ENCODE measurements around the gene HBE1. TPM values are rescaled to one million over a fixed set of nuclear protein-coding genes. Genes with fewer than 3 reads are reported as not detected.

Gene HBE1
- polyA plus RNA-seq, 4 donors, result 1.9 TPM; not detected in 3

DNA sequence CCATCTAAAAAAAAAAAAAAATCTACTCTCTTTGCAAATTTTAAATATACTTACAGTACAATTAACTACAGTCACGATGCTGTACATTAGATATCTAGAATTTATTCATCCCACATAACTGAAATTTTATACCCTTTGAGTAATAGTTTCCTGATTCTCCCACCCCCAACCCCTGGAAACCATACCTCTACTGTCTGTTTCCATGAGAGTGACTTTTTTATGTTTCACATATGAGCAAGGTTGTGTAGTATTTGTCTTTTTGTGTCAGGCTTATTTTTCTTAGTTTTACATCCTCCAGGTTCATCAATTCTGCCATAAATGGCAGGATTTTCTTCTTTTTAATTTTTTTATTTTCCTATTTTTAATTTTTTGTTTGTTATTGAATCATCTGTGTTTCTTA is 46.1 kb downstream of the HBE1 start:
- Histone ChIP-seq H3K4me3 (ENCODE audit: low read depth in 1 of 3, low read length in 3 of 3) (no peak overlapping the region), H3K9me3 (ENCODE audit: control insufficient read depth in 2 of 2, insufficient read depth in 1 of 2, low read depth in 1 of 2, low read length in 1 of 2) (no peaks in the 10 kb centered on the region), H3K27me3 (ENCODE audit: control insufficient read depth in 3 of 3, insufficient read depth in 3 of 3, low read length in 3 of 3) (peaks cover 0 to 1% (median 0%) of the 10 kb centered on the region in 3 donors), H3K4me1 (ENCODE audit: control insufficient read depth in 3 of 3, insufficient read depth in 2 of 3, low read depth in 1 of 3, low read length in 2 of 3) (no peaks in the 10 kb centered on the region), H3K36me3 (ENCODE audit: control insufficient read depth in 3 of 3, insufficient read depth in 2 of 3, low read depth in 1 of 3, low read length in 3 of 3) (no peaks in the 10 kb centered on the region), H3K27ac (ENCODE audit: low read depth in 1 of 3, low read length in 2 of 3) (no peak overlapping the region)
- no peak for FAIRE-seq
- DNase-seq, result no peak
- WGBS, 3 donors, result 63 to 71% (median 70%) methylated on average over 1 of the region's 1 CpG

DNA sequence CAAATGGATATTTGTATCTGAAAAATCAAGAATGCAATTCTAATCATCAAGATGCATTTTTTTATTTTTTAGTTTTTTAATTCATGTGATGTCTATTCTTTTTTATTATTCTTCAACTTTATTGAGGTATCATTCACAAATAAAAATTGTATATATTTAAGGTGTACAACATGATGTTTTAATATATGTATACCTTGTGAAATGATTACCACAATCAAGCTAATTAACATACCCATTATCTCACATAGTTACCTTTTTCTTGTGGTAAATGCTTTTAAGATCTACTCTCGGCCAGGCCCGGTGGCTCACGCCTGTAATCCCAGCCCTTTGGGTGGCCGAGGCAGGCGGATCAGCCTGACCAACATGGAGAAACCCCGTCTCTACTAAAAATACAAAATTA is 46.6 kb downstream of the HBE1 start:
- Histone ChIP-seq H3K9me3 (ENCODE audit: control insufficient read depth in 2 of 2, insufficient read depth in 1 of 2, low read depth in 1 of 2, low read length in 1 of 2) (no peaks in the 10 kb centered on the region), H3K4me1 (ENCODE audit: control insufficient read depth in 3 of 3, insufficient read depth in 2 of 3, low read depth in 1 of 3, low read length in 2 of 3) (no peaks in the 10 kb centered on the region), H3K27ac (ENCODE audit: low read depth in 1 of 3, low read length in 2 of 3) (no peak overlapping the region), H3K36me3 (ENCODE audit: control insufficient read depth in 3 of 3, insufficient read depth in 2 of 3, low read depth in 1 of 3, low read length in 3 of 3) (no peaks in the 10 kb centered on the region), H3K27me3 (ENCODE audit: control insufficient read depth in 3 of 3, insufficient read depth in 3 of 3, low read length in 3 of 3) (peaks cover 0 to 1% (median 0%) of the 10 kb centered on the region in 3 donors), H3K4me3 (ENCODE audit: low read depth in 1 of 3, low read length in 3 of 3) (no peak overlapping the region)
- DNase-seq, result no peak
- FAIRE-seq, result no peak
- WGBS, 3 donors, result 83 to 93% (median 85%) methylated on average over 6 of the region's 6 CpGs

Other genes with a start within 250 kb of the HBE1 start
- not detected for gene OR52J3, start 223.4 kb downstream of the HBE1 start, polyA plus RNA-seq
- not detected for gene OR52E2, start 210.3 kb downstream of the HBE1 start, polyA plus RNA-seq
- gene OR52E1, start 200.4 kb downstream of the HBE1 start, polyA plus RNA-seq, result not detected
- gene OR52A5, start 131.6 kb downstream of the HBE1 start, polyA plus RNA-seq, result not detected
- not detected for gene OR52A1, start 115.2 kb downstream of the HBE1 start, polyA plus RNA-seq
- gene OR51V1, start 69.3 kb downstream of the HBE1 start, polyA plus RNA-seq, result not detected
- 10 to 100 TPM in 2 of 4 donors, 1 to 10 TPM in 2; 7.4 to 61.4 (median 13.2) TPM for gene HBB, start 42.9 kb downstream of the HBE1 start, polyA plus RNA-seq
- under 1 TPM in 1 of 4 donors, not detected in 3; 0.15 TPM for gene HBD, start 35.5 kb downstream of the HBE1 start, polyA plus RNA-seq
- 1 to 10 TPM in 1 of 4 donors, not detected in 3; 2.5 TPM for gene HBG1, start 20.1 kb downstream of the HBE1 start, polyA plus RNA-seq
- gene HBG2, start 15.2 kb downstream of the HBE1 start, polyA plus RNA-seq, result 100 to 1,000 TPM in 1 of 4 donors, not detected in 3; 857 TPM
- not detected for gene OR51B4, start 32.0 kb upstream of the HBE1 start, polyA plus RNA-seq
- gene OR51B2, start 54.4 kb upstream of the HBE1 start, polyA plus RNA-seq, result not detected
- gene OR51B5, start 73.6 kb upstream of the HBE1 start, polyA plus RNA-seq, result under 1 TPM in 1 of 4 donors, not detected in 3; 0.15 TPM
- not detected for gene OR51B6, start 81.6 kb upstream of the HBE1 start, polyA plus RNA-seq
- gene OR51M1, start 113.9 kb upstream of the HBE1 start, polyA plus RNA-seq, result not detected
- not detected for gene OR51Q1, start 152.2 kb upstream of the HBE1 start, polyA plus RNA-seq
- not detected for gene OR51I1, start 171.6 kb upstream of the HBE1 start, polyA plus RNA-seq
- under 1 TPM in 1 of 4 donors, not detected in 3; 0.03 TPM for gene OR51I2, start 179.4 kb upstream of the HBE1 start, polyA plus RNA-seq
- gene OR52D1, start 218.7 kb upstream of the HBE1 start, polyA plus RNA-seq, result not detected
- not detected for gene UBQLN3, start 240.0 kb upstream of the HBE1 start, polyA plus RNA-seq
- under 1 TPM in 2 of 4 donors, not detected in 2; 0.10 to 0.61 TPM for gene UBQLNL, start 246.8 kb upstream of the HBE1 start, polyA plus RNA-seq

All from small intestine (tissue), 7 donors.